ENCODE results near the gene TWSG1.
"Not testable (repeated sequence)": the region's sequence is repeated elsewhere in the genome, so short reads cannot be mapped to it uniquely, and the experiment has no call there.

Gene TWSG1

DNA sequence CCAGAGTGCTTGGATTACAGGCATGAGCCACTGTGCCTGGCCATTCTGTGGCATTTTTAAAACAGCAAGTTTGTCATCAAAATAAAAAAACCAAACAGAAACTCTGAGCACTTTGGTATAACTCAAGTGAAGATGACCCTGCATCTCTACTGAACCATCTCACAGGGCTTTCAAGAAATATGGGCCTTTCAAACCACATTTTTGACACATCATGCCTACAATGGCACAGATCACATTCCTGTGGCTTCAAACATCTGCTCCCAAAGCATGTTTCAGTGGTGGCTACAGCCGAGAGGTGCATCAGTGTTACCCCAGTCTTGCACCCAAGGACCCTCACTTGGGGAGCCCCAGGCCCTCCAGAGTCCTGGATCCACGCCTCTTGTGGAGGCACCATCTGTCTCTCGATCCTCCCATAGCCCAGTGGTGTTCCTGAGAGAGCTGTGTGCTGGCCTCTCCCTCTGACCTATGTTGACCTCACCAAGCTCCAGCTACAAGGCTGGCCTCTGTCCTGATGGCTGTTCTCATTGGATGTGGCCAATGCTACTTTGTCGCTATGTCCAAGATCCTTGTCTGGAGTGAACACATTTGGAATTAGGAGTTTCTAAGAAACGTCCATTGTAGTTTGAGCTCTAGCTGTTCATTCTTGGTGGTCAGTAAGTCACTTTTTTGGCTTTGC lies 85.5 kb downstream of the TWSG1 start:
- no peaks in the 10 kb centered on the region for H3K27me3 Mint-ChIP-seq

DNA sequence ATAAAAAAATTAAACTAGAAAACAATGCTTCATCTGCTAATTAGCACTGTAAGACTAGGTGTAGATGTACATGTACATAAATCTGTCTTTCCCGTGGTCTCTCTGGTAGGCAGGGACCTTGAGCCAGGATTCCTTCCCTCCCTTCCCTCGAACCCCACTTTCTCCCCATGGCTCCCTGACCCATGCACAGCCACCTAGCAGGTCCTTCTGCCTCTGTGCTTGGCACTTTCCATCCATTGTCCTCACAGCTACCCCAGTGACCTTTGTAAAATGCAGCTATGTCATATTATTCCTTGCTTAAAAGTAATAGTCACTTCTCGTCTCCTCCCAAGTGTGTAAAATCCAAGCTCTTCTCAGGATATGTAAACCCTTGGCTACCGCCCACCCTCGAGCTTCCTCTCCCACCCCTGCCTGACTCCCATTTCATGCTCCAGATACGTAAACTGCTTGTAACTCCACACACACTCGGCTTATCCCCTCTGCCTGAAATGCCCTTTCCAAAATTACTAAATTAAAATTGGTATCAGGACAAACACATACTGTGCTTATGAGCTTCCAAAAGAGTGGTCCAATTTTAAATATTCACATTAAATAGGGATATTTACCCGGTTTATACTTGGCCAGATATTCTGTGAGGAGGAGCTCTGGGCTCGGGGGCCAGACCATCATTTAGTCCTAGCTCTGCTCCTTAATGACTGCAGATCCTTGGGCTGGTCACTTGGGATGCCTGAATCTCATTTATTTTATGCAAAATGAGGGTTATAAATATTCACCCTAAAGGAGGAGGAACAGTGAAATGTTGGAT lies 86.7 kb downstream of the TWSG1 start:
- no peaks in the 10 kb centered on the region for H3K27me3 Mint-ChIP-seq
- H3K36me3 Mint-ChIP-seq (ENCODE audit: low read depth): no peaks in the 10 kb centered on the region
- H3K9me3 Mint-ChIP-seq: no peaks in the 10 kb centered on the region
- H3K27ac Mint-ChIP-seq: no peak overlapping the region
- H3K4me3 Mint-ChIP-seq: no peak overlapping the region
- no peaks in the 10 kb centered on the region for H3K4me1 Mint-ChIP-seq (ENCODE audit: low read depth)

More for the DNA sequence above, 85.5 kb downstream of the TWSG1 start:
- no peaks in the 10 kb centered on the region for H3K36me3 Mint-ChIP-seq (ENCODE audit: low read depth)
- H3K27ac Mint-ChIP-seq: no peak overlapping the region
- H3K4me1 Mint-ChIP-seq (ENCODE audit: low read depth): no peaks in the 10 kb centered on the region
- no peak overlapping the region for H3K4me3 Mint-ChIP-seq
- no peaks in the 10 kb centered on the region for H3K9me3 Mint-ChIP-seq

DNA sequence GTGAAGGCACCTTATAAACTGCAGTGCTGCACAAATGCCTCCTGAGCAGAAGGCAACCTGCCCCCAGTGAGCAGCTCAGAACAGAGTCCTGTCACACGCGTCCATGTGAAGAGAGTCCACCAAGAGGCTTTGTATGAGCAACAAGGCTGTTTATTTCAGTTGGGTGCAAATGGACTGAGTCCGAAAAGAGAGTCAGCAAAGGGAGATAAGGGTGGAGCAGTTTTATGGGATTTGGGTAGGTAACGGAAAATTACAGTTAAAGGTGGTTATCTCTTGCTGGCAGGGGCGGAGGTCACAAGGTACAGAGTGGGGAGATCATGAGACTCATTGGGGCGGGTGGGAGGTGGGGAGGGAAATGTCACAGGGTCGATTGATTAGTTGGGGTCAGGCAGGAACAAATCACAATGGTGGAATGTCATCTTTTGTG lies 87.3 kb downstream of the TWSG1 start:
- Mint-ChIP-seq H3K4me1 (ENCODE audit: low read depth) (no peaks in the 10 kb centered on the region), H3K36me3 (ENCODE audit: low read depth) (no peaks in the 10 kb centered on the region), H3K9me3 (no peaks in the 10 kb centered on the region), H3K4me3 (no peak overlapping the region), H3K27ac (no peak overlapping the region), H3K27me3 (no peaks in the 10 kb centered on the region)

DNA sequence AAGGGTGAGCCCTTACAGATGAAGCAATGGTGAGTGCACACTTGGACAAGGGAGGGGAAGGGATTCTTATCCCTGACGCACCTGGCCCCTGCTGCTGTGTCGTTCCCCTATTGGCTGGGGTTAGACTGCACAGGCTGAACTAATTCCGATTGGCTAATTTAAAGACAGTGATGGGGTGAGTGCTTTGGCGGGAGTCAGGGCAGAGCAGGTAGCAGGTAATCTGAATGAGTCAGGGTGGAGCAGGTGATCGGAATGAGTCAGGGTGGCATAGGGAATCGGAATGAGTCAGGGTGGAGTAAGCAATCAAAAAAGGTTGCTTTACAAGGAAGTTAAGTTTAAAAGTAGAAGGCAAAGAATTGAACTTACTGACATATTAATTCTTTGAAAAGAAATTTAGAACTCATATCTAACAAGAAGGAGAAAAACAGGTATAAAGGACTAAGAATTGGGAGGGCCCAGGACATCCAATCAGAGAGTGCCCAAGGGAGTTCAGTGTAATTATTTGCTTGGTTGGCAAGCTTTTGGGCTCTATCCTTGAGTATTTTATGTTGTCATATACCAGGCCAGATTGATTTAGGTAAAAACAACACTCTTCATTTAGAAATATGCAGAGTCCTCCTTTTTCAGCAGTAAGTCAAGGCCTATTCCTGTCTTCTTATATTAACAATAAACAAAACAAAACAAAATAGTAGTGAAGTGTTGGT lies 88.4 kb downstream of the TWSG1 start:
- Mint-ChIP-seq H3K36me3 (ENCODE audit: low read depth) (no peaks in the 10 kb centered on the region), H3K9me3 (no peaks in the 10 kb centered on the region), H3K4me1 (ENCODE audit: low read depth) (no peaks in the 10 kb centered on the region), H3K27ac (no peak overlapping the region), H3K27me3 (no peaks in the 10 kb centered on the region), H3K4me3 (no peak overlapping the region)

DNA sequence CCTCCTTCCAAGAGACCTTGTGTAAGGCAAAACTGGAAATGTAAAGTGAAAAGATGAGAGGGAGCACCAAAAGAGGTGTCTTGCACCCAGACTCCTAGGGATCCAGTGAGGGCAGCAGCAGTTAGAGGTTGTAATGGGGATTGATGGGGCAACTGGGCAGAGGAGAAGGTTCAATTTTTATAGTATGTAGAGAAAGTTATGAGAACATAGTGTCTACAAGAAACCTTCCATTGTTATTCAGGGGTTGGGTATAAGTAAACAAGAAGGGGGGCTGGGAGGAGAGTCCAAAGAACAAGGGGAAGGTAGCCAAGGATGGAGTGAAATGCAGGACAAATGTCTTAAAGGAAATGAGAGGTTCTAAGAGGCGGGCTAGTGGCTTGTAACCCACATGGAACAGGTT lies 89.1 kb downstream of the TWSG1 start:
- not testable (repeated sequence) for H3K36me3 Mint-ChIP-seq (ENCODE audit: low read depth); H3K4me3 Mint-ChIP-seq; H3K4me1 Mint-ChIP-seq (ENCODE audit: low read depth); H3K27me3 Mint-ChIP-seq; H3K9me3 Mint-ChIP-seq; H3K27ac Mint-ChIP-seq

DNA sequence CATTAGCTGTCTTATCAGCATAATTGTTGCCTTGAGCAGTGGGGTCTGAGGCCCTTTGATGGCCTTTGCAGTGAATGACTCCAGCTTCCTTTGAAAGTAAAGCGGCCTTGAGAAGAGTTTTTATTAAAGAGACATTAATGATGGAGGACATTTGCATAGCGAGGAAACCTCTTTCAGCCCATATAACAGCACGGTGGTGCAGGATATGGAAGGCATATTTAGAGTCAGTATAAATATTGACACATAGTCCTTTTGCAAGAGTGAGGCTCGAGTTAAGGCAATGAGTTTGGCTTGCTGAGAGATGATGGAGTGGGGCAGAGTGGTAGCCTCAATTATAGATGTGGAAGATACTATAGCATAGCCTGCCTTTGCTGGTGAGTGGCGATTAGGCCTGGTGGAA lies 89.7 kb downstream of the TWSG1 start:
- H3K4me1 Mint-ChIP-seq (ENCODE audit: low read depth); H3K9me3 Mint-ChIP-seq; H3K36me3 Mint-ChIP-seq (ENCODE audit: low read depth); H3K27me3 Mint-ChIP-seq; H3K27ac Mint-ChIP-seq; H3K4me3 Mint-ChIP-seq: not testable (repeated sequence)

DNA sequence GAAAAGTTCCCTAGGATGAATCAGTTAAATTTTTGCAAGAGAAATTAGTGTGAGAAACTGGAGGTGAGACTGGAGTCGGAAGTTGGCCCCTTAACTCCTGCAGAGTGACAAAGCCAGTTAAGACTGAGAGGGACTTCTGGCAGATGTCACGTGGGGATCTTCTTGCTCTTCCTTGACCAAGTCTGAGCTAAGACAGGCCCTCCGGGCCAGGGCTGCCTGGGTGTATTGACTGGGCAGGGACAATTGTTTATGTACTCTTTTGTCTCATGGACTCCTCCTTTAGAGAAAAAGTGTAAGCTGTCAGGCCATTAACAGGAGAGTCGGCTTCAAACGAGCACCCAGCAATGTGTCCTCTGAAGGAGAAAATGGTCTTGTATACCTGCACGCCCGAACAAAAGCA lies 92.2 kb downstream of the TWSG1 start:
- H3K9me3 Mint-ChIP-seq: peaks cover 4% of the 10 kb centered on the region
- no peaks in the 10 kb centered on the region for H3K36me3 Mint-ChIP-seq (ENCODE audit: low read depth)
- H3K4me3 Mint-ChIP-seq: no peak overlapping the region
- H3K27ac Mint-ChIP-seq: no peak overlapping the region
- no peaks in the 10 kb centered on the region for H3K4me1 Mint-ChIP-seq (ENCODE audit: low read depth)
- no peaks in the 10 kb centered on the region for H3K27me3 Mint-ChIP-seq

DNA sequence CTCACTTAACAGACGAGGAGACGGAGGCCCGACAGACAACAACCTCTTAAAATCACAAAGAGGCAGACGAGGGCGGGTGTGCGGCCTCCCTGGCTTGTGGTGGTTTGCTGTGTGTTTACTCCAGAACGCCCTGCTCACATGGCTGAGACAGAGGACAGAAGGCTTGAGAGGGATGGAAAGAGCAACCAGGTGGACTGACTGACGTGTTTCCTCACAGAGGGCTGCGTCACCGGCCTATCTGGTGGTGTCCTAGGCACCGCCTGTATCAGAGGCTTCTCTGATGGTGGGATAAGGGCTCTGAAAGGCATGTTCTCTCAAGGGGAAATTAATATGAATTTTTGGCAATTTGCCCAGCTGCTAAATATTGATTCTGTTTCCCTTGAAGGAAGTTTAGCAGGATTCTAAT lies 93.7 kb downstream of the TWSG1 start:
- Mint-ChIP-seq H3K36me3 (ENCODE audit: low read depth) (no peaks in the 10 kb centered on the region), H3K27ac (no peak overlapping the region), H3K4me3 (no peak overlapping the region), H3K27me3 (peaks cover 2% of the 10 kb centered on the region), H3K9me3 (peaks cover 4% of the 10 kb centered on the region), H3K4me1 (ENCODE audit: low read depth) (peaks cover 1% of the 10 kb centered on the region)

DNA sequence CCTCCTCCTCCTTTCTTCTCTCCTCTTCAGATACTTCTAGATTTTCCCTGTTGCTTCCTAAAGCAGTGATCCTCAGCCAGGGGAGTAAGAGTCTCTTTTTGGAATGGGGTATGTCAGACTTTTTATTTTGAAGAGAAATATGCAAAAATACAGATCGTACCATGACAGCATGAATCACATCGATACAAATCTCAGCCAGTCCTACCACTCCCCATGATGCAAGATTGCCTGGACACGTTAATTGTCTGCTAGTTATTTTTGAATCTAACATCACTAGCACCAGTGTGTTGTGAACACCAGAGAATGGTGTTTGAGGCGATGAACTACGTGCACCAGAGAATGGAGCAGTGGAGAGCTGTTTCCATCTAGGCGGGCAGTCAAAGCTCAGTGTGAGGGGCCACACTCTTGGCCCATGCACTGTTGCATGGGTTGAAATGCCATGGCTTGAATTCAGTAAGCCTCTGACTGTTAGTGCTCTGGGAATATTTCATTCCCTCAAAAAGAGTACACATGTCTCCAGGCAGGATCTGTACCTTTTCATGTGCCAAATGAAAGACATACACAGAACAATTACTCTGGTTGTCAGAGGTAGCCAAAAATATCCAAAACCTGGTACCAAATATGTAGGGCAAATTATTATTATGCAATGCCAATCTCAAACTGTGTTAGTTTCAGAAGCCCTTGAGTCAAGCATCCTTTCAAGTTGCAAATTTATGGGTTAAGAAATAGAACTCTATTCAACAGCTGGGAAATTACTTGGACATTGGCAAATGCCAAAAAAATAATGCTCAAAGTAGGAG lies 94.5 kb downstream of the TWSG1 start:
- H3K36me3 Mint-ChIP-seq (ENCODE audit: low read depth): no peaks in the 10 kb centered on the region
- no peak overlapping the region for H3K27ac Mint-ChIP-seq
- H3K9me3 Mint-ChIP-seq: peaks cover 4% of the 10 kb centered on the region
- H3K27me3 Mint-ChIP-seq: peaks cover 5% of the 10 kb centered on the region
- H3K4me1 Mint-ChIP-seq (ENCODE audit: low read depth): peaks cover 9% of the 10 kb centered on the region
- no peak overlapping the region for H3K4me3 Mint-ChIP-seq

DNA sequence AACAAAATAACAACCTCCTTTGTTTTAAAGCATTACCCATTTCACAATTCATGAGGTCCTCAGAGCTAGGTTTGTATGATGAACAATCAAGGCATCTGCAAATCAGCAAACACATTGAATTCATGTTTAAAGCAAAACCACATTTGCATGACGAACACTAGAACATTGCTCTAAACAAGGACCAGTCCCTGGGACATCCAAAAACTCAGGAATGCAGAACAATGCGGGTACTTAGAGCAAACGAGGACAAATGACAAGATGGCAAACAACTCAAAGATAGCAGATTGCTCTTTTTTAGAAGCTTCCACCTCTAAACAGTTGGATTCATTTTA lies 95.1 kb downstream of the TWSG1 start:
- Mint-ChIP-seq H3K4me3 (no peak overlapping the region), H3K9me3 (peaks cover 4% of the 10 kb centered on the region), H3K27ac (no peak overlapping the region), H3K36me3 (ENCODE audit: low read depth) (no peaks in the 10 kb centered on the region), H3K27me3 (peaks cover 5% of the 10 kb centered on the region), H3K4me1 (ENCODE audit: low read depth) (peaks cover 12% of the 10 kb centered on the region)

DNA sequence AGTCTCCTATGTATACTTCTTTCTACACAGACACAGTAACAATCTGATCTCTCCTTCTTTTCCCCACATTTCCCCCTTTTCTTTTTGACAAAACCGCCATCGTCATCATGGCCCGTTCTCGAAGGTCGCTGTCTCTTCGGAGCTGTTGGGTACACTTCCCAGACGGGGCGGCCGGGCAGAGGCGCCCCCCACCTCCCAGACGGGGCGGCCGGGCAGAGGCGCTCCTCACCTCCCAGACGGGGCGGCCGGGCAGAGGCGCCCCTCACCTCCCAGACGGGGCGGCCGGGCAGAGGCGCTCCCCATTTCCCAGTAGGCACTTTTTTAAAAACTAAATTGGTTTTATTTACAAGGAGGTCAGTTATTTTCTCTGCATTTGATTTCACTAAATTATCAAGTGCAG lies 95.7 kb downstream of the TWSG1 start:
- not testable (repeated sequence) for H3K9me3 Mint-ChIP-seq; H3K36me3 Mint-ChIP-seq (ENCODE audit: low read depth); H3K27me3 Mint-ChIP-seq; H3K4me3 Mint-ChIP-seq; H3K27ac Mint-ChIP-seq
- peaks cover 12% of the 10 kb centered on the region for H3K4me1 Mint-ChIP-seq (ENCODE audit: low read depth)

DNA sequence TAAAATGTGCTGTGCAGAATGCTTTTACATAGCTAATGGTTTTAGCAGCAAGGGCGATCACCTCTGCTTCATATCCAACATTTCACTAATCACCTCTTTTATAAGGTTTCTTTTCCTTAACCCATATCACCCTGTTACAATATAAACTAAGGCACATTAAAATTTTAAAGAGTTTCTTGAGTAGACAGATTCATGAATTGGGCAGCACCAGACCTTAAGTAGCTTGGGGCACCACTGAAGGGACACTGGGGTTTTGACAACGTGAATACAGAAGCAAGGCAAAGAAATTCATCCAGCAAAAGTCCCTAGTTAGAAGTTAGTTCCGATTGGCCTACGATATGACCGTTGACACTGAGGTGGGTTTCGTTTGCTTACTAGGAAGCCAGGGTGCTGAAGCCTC lies 96.7 kb downstream of the TWSG1 start:
- Mint-ChIP-seq H3K9me3 (peaks cover 4% of the 10 kb centered on the region), H3K27me3 (peaks cover 5% of the 10 kb centered on the region), H3K4me1 (ENCODE audit: low read depth) (peaks cover 12% of the 10 kb centered on the region), H3K4me3 (no peak overlapping the region), H3K27ac (no peak overlapping the region), H3K36me3 (ENCODE audit: low read depth) (no peaks in the 10 kb centered on the region)

DNA sequence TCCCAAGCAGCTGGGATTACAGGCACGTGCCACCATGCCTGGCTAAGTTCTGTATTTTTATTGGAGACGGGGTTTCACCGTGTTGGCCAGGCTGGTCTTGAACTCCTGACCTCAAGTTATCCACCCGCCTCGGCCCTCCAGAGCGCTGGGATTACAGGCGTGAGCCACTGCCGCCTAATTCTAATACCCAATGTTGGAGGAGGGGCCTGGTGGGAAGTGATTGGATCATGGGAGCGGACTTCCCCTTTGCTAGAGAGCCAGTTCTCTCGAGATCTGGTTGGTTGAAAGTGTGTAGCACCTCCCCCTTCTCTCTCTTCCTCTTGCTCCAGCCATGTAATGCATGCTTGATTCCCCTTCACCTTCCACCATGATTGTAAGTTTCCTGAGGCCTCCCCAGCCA lies 98.5 kb downstream of the TWSG1 start:
- not testable (repeated sequence) for H3K36me3 Mint-ChIP-seq (ENCODE audit: low read depth); H3K4me3 Mint-ChIP-seq; H3K27me3 Mint-ChIP-seq; H3K27ac Mint-ChIP-seq; H3K9me3 Mint-ChIP-seq
- peaks cover 12% of the 10 kb centered on the region for H3K4me1 Mint-ChIP-seq (ENCODE audit: low read depth)

DNA sequence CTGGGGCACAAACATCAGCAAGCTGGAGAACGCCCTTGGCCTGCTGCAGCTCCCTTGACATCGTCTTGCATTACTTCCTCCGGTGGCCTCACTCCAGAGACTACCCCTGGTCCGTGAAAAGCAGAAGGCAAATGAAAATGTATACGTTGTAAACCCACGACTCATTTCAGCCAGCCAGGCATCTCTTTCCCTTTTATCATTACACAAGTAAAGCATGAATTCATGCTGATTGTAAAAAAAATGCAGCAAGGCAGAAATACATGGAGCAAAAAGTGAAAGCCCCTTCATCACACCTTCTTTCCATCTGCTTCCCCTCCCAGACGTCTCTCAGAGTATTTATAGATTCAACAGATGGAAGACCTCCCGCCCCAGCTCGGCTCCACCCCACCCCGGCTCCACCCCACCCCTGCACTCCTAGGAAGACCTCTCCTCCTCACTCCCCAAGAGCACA lies 99.1 kb downstream of the TWSG1 start:
- H3K4me1 Mint-ChIP-seq (ENCODE audit: low read depth): peaks cover 12% of the 10 kb centered on the region
- H3K4me3 Mint-ChIP-seq: peak overlapping the region; percentile 24
- peaks cover 4% of the 10 kb centered on the region for H3K9me3 Mint-ChIP-seq
- H3K27me3 Mint-ChIP-seq: peaks cover 5% of the 10 kb centered on the region
- H3K27ac Mint-ChIP-seq: no peak overlapping the region
- no peaks in the 10 kb centered on the region for H3K36me3 Mint-ChIP-seq (ENCODE audit: low read depth)
